ENCODE results near the gene AKAP8L.

AKAP8L gene

GRCh38 chr19:15379083-15379998 is 39.4 kb downstream of the AKAP8L start, which contains the start of gene AKAP8:
Gene AKAP8, minus strand, starts transcription at chr19:15379787. Its CDS starts 56 bp downstream, at chr19:15379731.
- peak within 1 kb of the TSS; percentile 69 for H3K4me3 ChIP-seq (ENCODE audit: low read depth, low read length)
- peak; percentile 92 for DNase-seq (ENCODE audit: low read depth)
- TF ChIP-seq, protein P1, sequence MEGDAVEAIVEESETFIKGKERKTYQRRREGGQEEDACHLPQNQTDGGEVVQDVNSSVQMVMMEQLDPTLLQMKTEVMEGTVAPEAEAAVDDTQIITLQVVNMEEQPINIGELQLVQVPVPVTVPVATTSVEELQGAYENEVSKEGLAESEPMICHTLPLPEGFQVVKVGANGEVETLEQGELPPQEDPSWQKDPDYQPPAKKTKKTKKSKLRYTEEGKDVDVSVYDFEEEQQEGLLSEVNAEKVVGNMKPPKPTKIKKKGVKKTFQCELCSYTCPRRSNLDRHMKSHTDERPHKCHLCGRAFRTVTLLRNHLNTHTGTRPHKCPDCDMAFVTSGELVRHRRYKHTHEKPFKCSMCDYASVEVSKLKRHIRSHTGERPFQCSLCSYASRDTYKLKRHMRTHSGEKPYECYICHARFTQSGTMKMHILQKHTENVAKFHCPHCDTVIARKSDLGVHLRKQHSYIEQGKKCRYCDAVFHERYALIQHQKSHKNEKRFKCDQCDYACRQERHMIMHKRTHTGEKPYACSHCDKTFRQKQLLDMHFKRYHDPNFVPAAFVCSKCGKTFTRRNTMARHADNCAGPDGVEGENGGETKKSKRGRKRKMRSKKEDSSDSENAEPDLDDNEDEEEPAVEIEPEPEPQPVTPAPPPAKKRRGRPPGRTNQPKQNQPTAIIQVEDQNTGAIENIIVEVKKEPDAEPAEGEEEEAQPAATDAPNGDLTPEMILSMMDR (IDR thresholded peaks at IDR 0.05; ENCODE audit: control insufficient read depth, extremely low read depth, insufficient read depth) = no peak

DNA sequence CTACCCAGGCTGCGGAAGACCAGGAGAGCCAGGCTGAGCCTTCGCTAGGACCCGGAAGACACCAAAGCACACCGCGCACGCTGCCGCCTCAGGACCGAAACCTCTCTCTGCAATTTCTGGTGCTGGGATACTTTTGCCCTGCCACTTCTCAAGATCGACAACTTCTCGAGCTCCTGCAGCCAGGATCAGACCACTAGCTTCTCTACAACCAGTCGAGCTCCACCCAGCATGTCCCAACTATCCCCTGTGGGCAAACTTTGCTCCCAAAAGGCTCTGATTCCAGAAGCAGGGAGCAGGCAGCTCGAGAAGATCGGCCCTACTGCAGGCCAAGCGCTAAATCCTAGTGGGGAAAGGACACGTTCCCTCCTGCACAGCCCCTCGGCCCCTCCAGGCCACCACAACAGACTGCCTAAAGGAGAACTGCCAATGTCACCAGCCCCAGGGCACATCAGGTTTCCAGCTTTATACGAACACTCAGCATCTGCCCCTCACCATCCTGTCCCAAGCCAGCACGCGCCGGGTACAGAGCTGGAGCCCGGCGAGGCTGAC is 40.2 kb downstream of the AKAP8L start:
- no peak for DNase-seq (ENCODE audit: low read depth)
- peak overlapping the region; percentile 69 for H3K4me3 ChIP-seq (ENCODE audit: low read depth, low read length)
- TF ChIP-seq, protein P1 (IDR thresholded peaks at IDR 0.05; ENCODE audit: control insufficient read depth, extremely low read depth, insufficient read depth) = no peak

GRCh38 chr19:15374796-15375440 is 43.9 kb downstream of the AKAP8L start:
- TF ChIP-seq, protein P1 (IDR thresholded peaks at IDR 0.05; ENCODE audit: control insufficient read depth, extremely low read depth, insufficient read depth) = no peak
- DNase-seq (ENCODE audit: low read depth) = peak; percentile 58
- peak overlapping the region; percentile 40 for H3K4me3 ChIP-seq (ENCODE audit: low read depth, low read length)

DNA sequence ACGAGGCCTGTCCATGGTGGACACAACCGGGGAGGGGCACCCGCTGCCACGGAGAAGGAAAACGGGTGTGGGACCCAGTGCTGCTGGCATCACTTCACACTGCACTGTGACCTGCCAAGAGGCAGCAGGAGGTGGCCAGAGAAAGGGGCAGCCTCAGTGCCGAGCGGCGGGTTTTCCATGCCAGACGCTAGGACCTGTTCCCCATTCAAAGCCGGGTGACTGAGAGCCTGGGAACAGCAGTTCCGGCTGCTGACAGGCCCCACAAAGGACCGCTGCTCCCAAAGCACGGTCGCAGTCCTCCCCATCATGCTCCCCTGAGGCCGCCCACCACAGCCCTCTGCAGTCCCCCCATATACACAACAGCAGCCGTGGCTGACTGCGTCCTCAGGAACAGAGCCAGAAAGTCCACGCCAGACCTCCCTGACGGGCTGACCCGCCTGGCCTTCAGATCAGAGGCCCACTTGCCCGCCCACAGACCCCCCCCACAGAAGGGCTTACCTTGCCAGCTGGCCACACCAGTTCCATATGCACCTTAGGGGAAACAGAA is 44.6 kb downstream of the AKAP8L start:
- TF ChIP-seq, protein P1 (IDR thresholded peaks at IDR 0.05; ENCODE audit: control insufficient read depth, extremely low read depth, insufficient read depth) = no peak
- DNase-seq (ENCODE audit: low read depth) = no peak
- peak overlapping the region; percentile 40 for H3K4me3 ChIP-seq (ENCODE audit: low read depth, low read length)

GRCh38 chr19:15373644-15374043 is 45.1 kb downstream of the AKAP8L start:
- no peak overlapping the region for H3K4me3 ChIP-seq (ENCODE audit: low read depth, low read length)
- no peak for DNase-seq (ENCODE audit: low read depth)
- TF ChIP-seq, protein P1 (IDR thresholded peaks at IDR 0.05; ENCODE audit: control insufficient read depth, extremely low read depth, insufficient read depth) = no peak

GRCh38 chr19:15372891-15373301 is 45.9 kb downstream of the AKAP8L start:
- TF ChIP-seq, protein P1 (IDR thresholded peaks at IDR 0.05; ENCODE audit: control insufficient read depth, extremely low read depth, insufficient read depth) = no peak
- no peak for DNase-seq (ENCODE audit: low read depth)
- H3K4me3 ChIP-seq (ENCODE audit: low read depth, low read length) = no peak overlapping the region
